ENCODE results near the gene RGL4.
"Not testable (repeated sequence)": the region's sequence is repeated elsewhere in the genome, so short reads cannot be mapped to it uniquely, and the experiment has no call there.

Gene RGL4

DNA sequence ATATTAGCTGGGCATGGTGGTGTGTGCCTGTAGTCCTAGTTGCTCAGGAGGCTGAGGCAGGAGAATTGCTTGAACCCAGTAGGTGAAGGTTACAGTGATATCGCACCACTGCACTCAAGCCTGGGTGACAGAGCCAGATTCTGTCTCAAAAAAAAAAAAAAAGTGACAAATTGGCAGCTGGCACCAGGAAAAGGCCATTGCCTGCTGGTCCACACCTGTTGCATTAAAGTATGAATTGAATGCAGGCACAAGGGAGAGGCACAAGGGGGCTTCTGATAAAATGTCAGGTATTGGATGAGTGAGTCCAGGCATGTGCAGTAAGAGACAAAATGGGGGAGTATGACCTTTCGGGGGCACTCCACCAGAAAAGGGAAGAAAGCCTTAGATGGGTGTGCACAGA, 31.9 kb downstream of the RGL4 start:
- Histone ChIP-seq H3K9me3 (ENCODE audit: control insufficient read depth, insufficient read depth, low read length) (no peaks in the 10 kb centered on the region), H3K4me1 (ENCODE audit: control insufficient read depth, low read length) (0 out of 2 replicates have a peak, but pooled peaks cover 3% of the 10 kb centered on the region), H3K4me3 (ENCODE audit: low read length) (no peak overlapping the region), H3K4me2 (ENCODE audit: low read length) (no peak overlapping the region), H3K79me2 (ENCODE audit: control insufficient read depth, low read length) (no peaks in the 10 kb centered on the region), H3K27ac (ENCODE audit: low read depth, low read length) (no peak overlapping the region), H3K27me3 (ENCODE audit: control insufficient read depth, low read length) (peaks cover 8% of the 10 kb centered on the region), H3F3A (ENCODE audit: control insufficient read depth, insufficient read depth) (no peaks in the 10 kb centered on the region; the same call in 1 of the 2 replicates), H3K36me3 (ENCODE audit: control insufficient read depth, low read length) (no peaks in the 10 kb centered on the region), H3K9me2 (replicated peaks; ENCODE audit: control insufficient read depth, low read length) (no peaks in the 10 kb centered on the region), H4K20me1 (ENCODE audit: control insufficient read depth, insufficient read depth, low read depth, low read length) (no peaks in the 10 kb centered on the region)
- TF ChIP-seq EZH2phosphoT487 (IDR thresholded peaks at IDR 0.05; ENCODE audit: borderline replicate concordance, low read length), result no peak
- TF ChIP-seq, protein P1, sequence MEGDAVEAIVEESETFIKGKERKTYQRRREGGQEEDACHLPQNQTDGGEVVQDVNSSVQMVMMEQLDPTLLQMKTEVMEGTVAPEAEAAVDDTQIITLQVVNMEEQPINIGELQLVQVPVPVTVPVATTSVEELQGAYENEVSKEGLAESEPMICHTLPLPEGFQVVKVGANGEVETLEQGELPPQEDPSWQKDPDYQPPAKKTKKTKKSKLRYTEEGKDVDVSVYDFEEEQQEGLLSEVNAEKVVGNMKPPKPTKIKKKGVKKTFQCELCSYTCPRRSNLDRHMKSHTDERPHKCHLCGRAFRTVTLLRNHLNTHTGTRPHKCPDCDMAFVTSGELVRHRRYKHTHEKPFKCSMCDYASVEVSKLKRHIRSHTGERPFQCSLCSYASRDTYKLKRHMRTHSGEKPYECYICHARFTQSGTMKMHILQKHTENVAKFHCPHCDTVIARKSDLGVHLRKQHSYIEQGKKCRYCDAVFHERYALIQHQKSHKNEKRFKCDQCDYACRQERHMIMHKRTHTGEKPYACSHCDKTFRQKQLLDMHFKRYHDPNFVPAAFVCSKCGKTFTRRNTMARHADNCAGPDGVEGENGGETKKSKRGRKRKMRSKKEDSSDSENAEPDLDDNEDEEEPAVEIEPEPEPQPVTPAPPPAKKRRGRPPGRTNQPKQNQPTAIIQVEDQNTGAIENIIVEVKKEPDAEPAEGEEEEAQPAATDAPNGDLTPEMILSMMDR (IDR thresholded peaks at IDR 0.05; ENCODE audit: low read depth, low read length, poor library complexity, severe bottlenecking), result no peak

DNA sequence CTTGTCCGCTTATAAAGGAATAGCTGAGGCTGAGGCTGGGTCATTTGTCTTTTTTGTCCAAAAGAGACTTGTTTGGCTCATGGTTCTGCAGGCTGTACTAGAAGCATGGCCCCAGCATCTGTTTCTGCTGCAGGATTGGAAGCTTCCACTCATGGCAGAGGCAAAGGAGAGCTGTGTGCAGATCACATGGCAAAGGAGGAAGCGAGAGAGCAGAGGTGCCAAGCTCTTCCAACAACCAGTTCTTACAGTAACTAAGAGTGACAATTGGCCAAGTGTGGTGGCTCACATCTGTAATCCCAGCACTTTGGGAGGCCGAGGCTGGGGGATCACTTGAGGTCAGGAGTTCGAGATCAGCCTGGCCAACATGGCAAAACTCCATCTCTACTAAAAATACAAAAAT, 37.3 kb downstream of the RGL4 start:
- H3K4me2 ChIP-seq (ENCODE audit: low read length); H3K4me3 ChIP-seq (ENCODE audit: low read length); H3K9me2 ChIP-seq (replicated peaks; ENCODE audit: control insufficient read depth, low read length); H3K36me3 ChIP-seq (ENCODE audit: control insufficient read depth, low read length); H3K4me1 ChIP-seq (ENCODE audit: control insufficient read depth, low read length); H3K27ac ChIP-seq (ENCODE audit: low read depth, low read length); H3K79me2 ChIP-seq (ENCODE audit: control insufficient read depth, low read length); H3F3A ChIP-seq (ENCODE audit: control insufficient read depth, insufficient read depth); H4K20me1 ChIP-seq (ENCODE audit: control insufficient read depth, insufficient read depth, low read depth, low read length); H3K9me3 ChIP-seq (ENCODE audit: control insufficient read depth, insufficient read depth, low read length): not testable (repeated sequence)
- peaks cover 11% of the 10 kb centered on the region for H3K27me3 ChIP-seq (ENCODE audit: control insufficient read depth, low read length)

DNA sequence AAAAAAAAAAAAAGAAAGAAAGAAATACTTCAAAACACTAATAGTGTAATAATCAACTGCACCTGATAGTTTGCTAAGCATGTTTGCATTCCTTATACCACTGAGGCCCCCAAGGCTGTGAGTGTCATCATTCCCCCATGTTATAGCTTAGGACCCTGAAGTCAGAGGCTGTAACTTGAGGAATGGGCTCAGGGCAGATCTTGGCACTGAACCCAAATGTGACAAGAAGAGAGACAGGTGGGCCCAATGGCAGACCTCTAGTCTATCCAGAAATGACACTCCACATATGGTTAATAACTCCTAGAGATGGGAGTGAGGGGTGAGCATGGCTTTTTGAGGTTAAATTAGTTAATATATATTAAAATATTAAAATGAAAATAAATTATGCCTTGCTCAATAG, 46.9 kb downstream of the RGL4 start:
- TF ChIP-seq EZH2phosphoT487 (IDR thresholded peaks at IDR 0.05; ENCODE audit: borderline replicate concordance, low read length), result no peak
- TF ChIP-seq, protein P1 (IDR thresholded peaks at IDR 0.05; ENCODE audit: low read depth, low read length, poor library complexity, severe bottlenecking), result no peak
- Histone ChIP-seq H3K4me1 (ENCODE audit: control insufficient read depth, low read length) (no peaks in the 10 kb centered on the region), H3K79me2 (ENCODE audit: control insufficient read depth, low read length) (no peaks in the 10 kb centered on the region), H3K9me3 (ENCODE audit: control insufficient read depth, insufficient read depth, low read length) (no peaks in the 10 kb centered on the region), H3F3A (ENCODE audit: control insufficient read depth, insufficient read depth) (peaks cover 2% of the 10 kb centered on the region), H4K20me1 (ENCODE audit: control insufficient read depth, insufficient read depth, low read depth, low read length) (no peaks in the 10 kb centered on the region), H3K9me2 (replicated peaks; ENCODE audit: control insufficient read depth, low read length) (no peaks in the 10 kb centered on the region), H3K36me3 (ENCODE audit: control insufficient read depth, low read length) (no peaks in the 10 kb centered on the region), H3K27ac (ENCODE audit: low read depth, low read length) (no peak overlapping the region), H3K4me3 (ENCODE audit: low read length) (no peak overlapping the region), H3K4me2 (ENCODE audit: low read length) (no peak overlapping the region), H3K27me3 (ENCODE audit: control insufficient read depth, low read length) (no peaks in the 10 kb centered on the region)

DNA sequence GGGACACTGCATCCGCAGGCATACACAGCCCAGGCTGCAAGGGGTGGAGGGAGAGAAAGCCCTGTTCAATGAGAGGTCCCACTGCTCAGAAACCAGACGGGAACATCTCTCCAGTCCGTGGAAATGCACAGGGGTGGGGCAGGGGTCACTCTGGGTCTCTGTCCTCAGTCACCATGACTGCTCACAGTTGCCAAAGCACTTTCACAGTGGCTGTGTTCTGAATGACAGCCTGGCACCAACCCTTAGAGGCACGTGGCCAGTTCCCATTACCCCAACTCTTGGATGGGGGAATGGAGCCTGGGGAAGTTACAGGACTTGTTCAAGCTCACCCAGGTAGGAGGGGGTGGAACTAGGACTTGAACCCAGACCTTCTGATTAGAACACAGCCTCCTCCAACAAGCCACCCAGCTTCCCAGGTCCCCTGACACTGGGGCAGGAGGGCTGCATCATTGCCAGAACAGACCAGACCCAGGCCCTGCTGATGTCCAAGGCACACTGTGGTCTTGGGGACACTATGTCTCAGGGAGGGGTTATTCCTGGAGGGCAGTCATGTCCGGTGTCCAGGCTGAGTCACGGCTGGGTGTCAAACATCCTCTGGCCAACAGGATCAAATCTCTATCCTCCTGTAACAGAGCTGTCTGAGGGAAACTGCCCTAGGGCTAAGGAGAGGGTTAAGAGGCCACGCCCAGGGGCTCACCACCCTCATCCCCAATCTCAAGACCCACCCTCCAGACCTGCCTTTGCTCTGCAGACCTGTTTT, 51.9 kb downstream of the RGL4 start:
- H3K9me3 ChIP-seq (ENCODE audit: control insufficient read depth, insufficient read depth, low read length), result no peaks in the 10 kb centered on the region
- H3K4me3 ChIP-seq (ENCODE audit: low read length), result no peak overlapping the region
- H3K4me2 ChIP-seq (ENCODE audit: low read length), result no peak overlapping the region
- H3K27me3 ChIP-seq (ENCODE audit: control insufficient read depth, low read length), result no peaks in the 10 kb centered on the region
- peaks cover 2% of the 10 kb centered on the region for H3F3A ChIP-seq (ENCODE audit: control insufficient read depth, insufficient read depth)
- H3K27ac ChIP-seq (ENCODE audit: low read depth, low read length), result no peak overlapping the region
- H3K79me2 ChIP-seq (ENCODE audit: control insufficient read depth, low read length), result no peaks in the 10 kb centered on the region
- no peaks in the 10 kb centered on the region for H4K20me1 ChIP-seq (ENCODE audit: control insufficient read depth, insufficient read depth, low read depth, low read length)
- TF ChIP-seq EZH2phosphoT487 (IDR thresholded peaks at IDR 0.05; ENCODE audit: borderline replicate concordance, low read length), result no peak
- TF ChIP-seq, protein P1 (IDR thresholded peaks at IDR 0.05; ENCODE audit: low read depth, low read length, poor library complexity, severe bottlenecking), result no peak
- H3K9me2 ChIP-seq (replicated peaks; ENCODE audit: control insufficient read depth, low read length), result no peaks in the 10 kb centered on the region
- H3K4me1 ChIP-seq (ENCODE audit: control insufficient read depth, low read length), result no peaks in the 10 kb centered on the region
- peaks cover 12% of the 10 kb centered on the region for H3K36me3 ChIP-seq (ENCODE audit: control insufficient read depth, low read length)

Data from DOHH2 (cell line).